ENCODE data around the gene L3MBTL3. TPM values are rescaled to one million over a fixed set of nuclear protein-coding genes. Genes with fewer than 3 reads are reported as not detected.
"Not testable (repeated sequence)": the region's sequence is repeated elsewhere in the genome, so short reads cannot be mapped to it uniquely, and the experiment has no call there.

L3MBTL3 gene
- total RNA-seq, 1 experiment from 2014 or later, result 54.6 TPM

DNA sequence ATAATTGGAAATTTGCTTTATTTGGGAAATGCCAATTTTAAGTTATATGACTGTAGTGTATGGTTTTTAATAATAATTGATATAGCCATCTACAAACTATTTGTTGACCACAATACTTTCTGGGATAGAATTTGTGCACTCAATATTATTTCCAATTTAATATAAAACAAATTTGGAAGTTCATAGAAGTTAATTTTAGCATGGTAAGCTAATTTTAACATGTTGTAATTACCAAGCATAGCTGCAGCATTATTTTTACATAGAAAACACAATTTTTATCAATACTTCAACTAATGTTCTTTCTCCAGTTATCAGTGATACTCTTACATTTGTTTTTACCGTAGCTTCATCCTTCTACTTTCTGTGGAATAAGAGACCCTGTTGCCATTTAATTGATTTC is 100.8 kb downstream of the L3MBTL3 start:
- no peak for DNase-seq (ENCODE audit: low spot score)

GRCh38 chr6:130120731-130121130 is 102.3 kb downstream of the L3MBTL3 start:
- in situ Hi-C loops (cut with HindIII; ENCODE audit: low sequenced_read_pairs), result no loop called here
- no peak for DNase-seq (ENCODE audit: low spot score)

More for the DNA sequence above, 100.8 kb downstream of the L3MBTL3 start:
- in situ Hi-C loops (cut with HindIII; ENCODE audit: low sequenced_read_pairs), result no loop called here

DNA sequence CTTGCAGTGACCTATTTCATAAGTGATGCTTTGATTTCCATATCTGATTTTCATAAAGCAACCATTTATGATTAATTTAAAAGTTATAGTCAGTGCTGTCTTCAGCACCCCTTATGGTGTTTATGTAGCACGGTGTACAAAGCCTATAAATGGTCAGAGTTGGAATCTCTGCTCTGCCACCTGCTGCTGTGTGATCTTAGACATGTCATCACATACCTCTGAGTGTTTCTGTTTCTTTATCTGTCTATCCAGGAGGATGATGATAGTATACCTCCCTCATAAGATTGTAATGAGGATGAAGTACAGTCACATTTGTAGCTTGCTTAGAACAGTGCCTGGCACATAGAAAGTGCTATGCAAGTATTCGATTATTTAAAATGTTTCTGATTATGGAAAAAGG is 103.9 kb downstream of the L3MBTL3 start:
- in situ Hi-C loops (cut with HindIII; ENCODE audit: low sequenced_read_pairs), result no loop called here
- DNase-seq (ENCODE audit: low spot score), result no peak

DNA sequence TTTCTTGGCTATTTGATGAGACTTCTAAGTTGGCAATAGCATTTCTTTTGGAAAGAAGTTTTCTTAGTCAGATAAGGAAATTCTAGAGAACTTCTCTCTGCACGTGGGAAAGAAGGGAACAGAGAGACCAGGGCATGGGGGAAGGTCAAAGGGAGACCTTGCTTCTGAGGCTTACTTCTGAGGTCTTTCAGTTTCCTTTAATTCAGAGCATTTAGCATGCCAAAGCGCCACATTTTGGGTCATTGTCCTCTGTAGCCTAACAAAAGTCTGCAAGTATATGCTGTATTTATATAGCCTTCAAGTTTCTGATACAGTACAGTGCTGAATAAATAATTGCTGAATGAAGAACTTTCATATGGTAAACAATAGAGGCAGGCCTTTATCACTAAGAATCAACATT is 108.8 kb downstream of the L3MBTL3 start:
- no peak for DNase-seq (ENCODE audit: low spot score)
- in situ Hi-C loops (cut with HindIII; ENCODE audit: low sequenced_read_pairs), result no loop called here

DNA sequence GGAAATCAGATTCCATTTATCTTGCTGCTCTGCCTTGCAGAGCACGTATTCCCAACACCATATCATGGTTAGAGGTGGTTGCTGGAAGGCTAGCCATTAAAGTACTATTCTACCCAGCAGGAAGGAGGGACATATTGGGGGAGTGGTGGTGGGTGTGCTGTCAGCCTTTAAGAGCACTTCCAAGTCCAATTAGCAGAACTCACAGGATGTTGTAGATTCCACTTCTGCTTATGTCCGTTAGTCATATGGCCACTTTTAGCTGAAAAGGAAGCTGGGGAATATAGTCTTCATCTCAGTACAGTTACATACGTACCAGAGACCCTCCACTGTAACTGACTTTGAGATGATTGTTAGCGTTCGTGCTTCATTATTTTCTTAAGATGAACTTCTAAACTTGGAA is 109.9 kb downstream of the L3MBTL3 start:
- in situ Hi-C loops (cut with HindIII; ENCODE audit: low sequenced_read_pairs), result no loop called here
- DNase-seq (ENCODE audit: low spot score), result no peak

DNA sequence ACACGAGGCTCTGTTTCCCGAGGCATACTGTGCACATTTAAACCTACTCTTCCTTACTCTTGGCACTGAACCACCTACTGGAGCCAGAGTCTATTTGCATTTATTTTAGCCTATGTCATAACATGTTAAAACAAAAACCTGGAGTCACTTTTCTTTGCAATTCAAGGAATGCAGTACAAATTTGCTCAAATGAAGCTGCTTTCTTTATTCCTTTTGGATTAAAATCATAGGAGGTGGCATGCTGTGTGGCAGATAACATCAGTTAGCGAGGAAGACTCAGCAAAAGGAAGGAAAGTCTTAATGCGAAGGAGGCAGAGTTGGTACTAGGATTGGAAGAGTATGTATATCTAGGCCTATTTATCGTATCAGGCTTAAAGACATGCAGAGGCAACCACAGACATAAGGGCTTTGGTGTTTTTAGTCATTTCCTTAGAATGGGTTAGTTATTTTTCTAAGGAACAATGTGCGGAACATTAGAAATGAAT is 111.4 kb downstream of the L3MBTL3 start:
- in situ Hi-C loops (cut with HindIII; ENCODE audit: low sequenced_read_pairs), result no loop called here
- DNase-seq (ENCODE audit: low spot score), result no peak

GRCh38 chr6:130132286-130132701 is 113.9 kb downstream of the L3MBTL3 start:
- DNase-seq (ENCODE audit: low spot score), result no peak
- in situ Hi-C loops (cut with HindIII; ENCODE audit: low sequenced_read_pairs), result no loop called here

DNA sequence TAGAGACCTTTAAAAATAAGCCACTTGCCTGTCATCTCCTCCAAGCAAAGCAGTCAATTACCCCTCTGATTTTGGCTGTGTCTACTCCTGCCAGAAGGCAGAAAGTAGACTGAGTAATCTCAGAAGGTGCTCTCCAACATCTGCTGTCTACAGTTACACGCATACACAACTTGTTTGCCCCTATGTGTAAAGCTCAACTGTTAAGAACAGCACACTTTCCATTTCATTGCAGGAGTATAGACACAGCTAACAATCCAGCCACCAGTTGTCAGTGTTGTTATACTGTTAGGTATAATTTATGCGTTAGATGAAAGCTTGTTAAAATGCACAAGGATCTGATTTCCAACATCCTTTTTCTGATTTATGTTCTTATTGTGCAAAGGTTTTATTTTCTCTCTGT is 116.2 kb downstream of the L3MBTL3 start:
- no peak for DNase-seq (ENCODE audit: low spot score)
- in situ Hi-C loops (cut with HindIII; ENCODE audit: low sequenced_read_pairs), result no loop called here

DNA sequence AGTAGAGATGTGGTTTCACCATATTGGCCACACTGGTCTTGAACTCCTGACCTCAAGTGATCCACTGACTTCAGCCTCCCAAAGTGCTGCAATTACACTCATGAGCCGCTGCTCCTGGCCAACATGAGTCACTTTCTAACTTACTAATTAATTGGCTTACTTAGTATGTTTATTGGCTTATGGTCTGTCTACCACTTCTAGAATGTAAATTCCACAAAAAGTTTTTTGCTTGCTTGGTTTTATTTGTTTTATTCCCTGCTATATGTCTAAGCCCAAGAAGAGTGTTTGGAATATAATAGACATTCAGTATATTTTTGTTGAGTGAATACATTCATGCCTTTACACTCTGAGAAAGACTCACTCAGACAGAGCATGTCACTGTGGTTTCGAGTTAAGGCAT is 118.4 kb downstream of the L3MBTL3 start:
- in situ Hi-C loops (cut with HindIII; ENCODE audit: low sequenced_read_pairs), result no loop called here
- DNase-seq (ENCODE audit: low spot score), result no peak

DNA sequence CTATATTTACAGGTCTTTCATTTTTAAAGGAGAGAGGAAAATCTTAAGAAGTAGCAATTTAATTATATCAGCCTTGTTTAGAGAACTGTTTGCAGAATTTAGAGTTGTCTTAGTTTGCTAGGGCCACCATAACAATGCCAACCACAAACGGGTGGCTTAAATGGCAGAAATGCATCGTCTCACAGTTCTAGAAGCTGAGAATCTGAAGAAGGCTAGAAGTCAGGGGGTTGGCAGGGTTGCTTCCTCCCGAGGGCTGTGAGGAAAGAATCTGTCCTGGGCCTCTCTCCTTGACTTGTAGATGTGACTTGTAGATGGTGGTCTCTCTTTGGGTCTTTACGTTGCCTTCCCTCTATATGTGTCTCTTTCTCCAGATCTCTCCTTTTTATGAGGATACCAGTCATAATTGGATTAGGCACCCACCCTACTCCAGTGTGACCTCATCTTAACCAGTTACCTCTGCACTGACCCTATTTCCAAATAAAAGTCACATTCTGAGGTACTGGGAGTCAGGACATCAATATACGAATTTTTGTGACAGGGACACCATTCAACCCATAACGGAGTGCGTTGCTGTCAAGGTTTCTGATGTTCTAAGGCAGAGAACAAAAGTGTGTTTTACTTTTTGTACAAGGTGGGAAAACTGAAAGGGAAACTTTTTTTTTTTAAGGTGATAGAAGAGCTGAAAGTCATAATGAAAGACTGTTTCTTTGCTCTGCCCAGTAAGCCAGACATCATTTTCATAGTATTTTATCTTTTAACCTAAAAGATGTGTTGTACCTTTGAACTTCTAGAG is 119.9 kb downstream of the L3MBTL3 start:
- in situ Hi-C loops (cut with HindIII; ENCODE audit: low sequenced_read_pairs), result no loop called here

DNA sequence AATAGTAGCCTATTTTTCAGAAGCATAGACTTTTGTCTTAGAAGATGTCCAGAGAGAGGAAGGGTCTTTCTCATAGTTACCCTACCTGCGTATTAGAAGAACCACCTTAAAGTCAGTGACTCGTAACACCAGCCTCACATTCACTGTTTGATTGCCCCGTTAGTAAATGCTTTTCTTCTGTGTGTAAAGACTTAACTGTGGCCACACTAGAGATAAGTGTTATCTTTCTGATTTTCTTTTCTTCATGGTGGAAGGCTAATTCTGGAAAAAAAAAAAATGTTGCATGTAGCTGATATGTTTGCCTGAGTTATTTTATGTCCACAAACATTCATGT is 120.5 kb downstream of the L3MBTL3 start:
- DNase-seq (ENCODE audit: low spot score), result no peak
- in situ Hi-C loops (cut with HindIII; ENCODE audit: low sequenced_read_pairs), result no loop called here

More for the DNA sequence above, 119.9 kb downstream of the L3MBTL3 start:
- no peak for DNase-seq (ENCODE audit: low spot score)

DNA sequence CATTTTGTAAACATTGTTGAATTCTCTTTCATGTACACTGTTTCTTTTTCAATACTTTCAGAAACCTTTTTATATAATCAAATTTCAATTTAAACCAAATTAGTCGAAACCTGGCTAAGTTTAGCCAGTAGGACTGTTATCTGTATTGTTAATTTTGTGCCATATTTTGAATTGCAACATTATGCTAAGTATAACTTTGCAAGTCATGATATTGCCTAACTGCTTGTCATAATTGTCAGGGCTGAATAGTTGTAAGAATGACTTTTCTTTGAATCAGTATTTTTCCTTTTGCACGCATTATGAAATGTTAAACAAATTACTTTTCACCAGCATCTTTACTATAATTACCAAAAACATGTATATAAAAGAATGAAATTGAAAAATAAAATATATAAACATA is 121.7 kb downstream of the L3MBTL3 start:
- DNase-seq (ENCODE audit: low spot score), result no peak
- in situ Hi-C loops (cut with HindIII; ENCODE audit: low sequenced_read_pairs), result no loop called here

- DNase-seq (ENCODE audit: low spot score), result no peak
- in situ Hi-C loops (cut with HindIII; ENCODE audit: low sequenced_read_pairs), result no loop called here
Measured at GRCh38 chr6:130143709-130144108, 125.3 kb downstream of the L3MBTL3 start.

GRCh38 chr6:130147111-130147510 is 128.7 kb downstream of the L3MBTL3 start:
- in situ Hi-C loops (cut with HindIII; ENCODE audit: low sequenced_read_pairs), result no loop called here

GRCh38 chr6:130148181-130148580 is 129.8 kb downstream of the L3MBTL3 start:
- in situ Hi-C loops (cut with HindIII; ENCODE audit: low sequenced_read_pairs), result no loop called here
- no peak for DNase-seq (ENCODE audit: low spot score)

More at GRCh38 chr6:130147111-130147510, 128.7 kb downstream of the L3MBTL3 start:
- DNase-seq (ENCODE audit: low spot score), result no peak

- in situ Hi-C loops (cut with HindIII; ENCODE audit: low sequenced_read_pairs); DNase-seq (ENCODE audit: low spot score): not testable (repeated sequence)
Measured at GRCh38 chr6:130149016-130149415, 130.6 kb downstream of the L3MBTL3 start.

- in situ Hi-C loops (cut with HindIII; ENCODE audit: low sequenced_read_pairs), result no loop called here
- DNase-seq (ENCODE audit: low spot score), result no peak
Measured at GRCh38 chr6:130150906-130151305, 132.5 kb downstream of the L3MBTL3 start.

DNA sequence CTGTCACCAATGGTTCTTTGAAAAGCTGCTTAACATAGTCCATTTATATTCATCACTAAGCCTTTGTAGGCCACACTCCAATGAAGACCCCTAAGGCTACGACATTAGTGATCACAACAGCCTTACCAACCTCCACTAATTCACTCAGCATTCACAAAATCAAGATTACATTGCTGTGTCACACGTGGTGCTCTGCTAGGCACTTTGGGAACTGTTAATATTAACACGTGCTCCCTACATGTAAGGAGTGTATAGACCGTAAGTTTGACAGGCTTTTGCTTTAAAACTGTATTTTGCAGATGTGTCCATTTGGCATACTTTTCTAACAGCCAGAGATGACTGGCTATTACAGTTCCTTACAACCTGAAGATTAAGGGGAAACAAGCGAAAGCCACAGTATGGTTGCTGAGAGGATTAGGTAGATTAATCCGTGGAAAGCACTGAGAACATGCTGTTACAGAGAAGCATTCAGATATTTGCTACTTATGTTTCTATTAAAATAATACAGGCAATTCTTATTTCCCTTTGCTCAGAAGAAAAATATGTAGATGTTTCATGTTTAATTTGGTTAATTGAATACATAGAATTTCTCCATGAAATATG is 134.6 kb downstream of the L3MBTL3 start:
- in situ Hi-C loops (cut with HindIII; ENCODE audit: low sequenced_read_pairs), result no loop called here
- no peak for DNase-seq (ENCODE audit: low spot score)

- no peak for DNase-seq (ENCODE audit: low spot score)
Measured at GRCh38 chr6:130156908-130157307, 138.5 kb downstream of the L3MBTL3 start.

DNA sequence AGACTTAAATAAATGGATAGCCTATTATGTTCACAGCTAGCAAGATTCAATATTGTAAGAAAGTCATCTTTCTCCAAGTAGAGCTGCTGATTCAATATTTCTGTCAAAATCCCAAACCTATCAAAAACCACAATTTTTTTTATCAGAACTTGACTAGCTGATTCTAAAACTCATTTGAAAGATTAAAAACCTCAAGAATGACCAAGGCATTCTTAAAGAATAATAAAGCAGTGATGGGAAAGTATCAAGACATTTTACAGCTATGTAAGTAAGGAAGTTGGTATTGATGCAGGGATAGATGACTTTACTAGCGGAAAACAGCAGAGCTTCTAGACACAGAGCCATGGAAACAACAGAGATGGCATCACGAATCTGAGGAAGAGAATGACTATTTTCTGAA is 139.7 kb downstream of the L3MBTL3 start:
- in situ Hi-C loops (cut with HindIII; ENCODE audit: low sequenced_read_pairs), result no loop called here

More at GRCh38 chr6:130156908-130157307, 138.5 kb downstream of the L3MBTL3 start:
- in situ Hi-C loops (cut with HindIII; ENCODE audit: low sequenced_read_pairs), result no loop called here

GRCh38 chr6:130158548-130158947 is 140.2 kb downstream of the L3MBTL3 start:
- in situ Hi-C loops (cut with HindIII; ENCODE audit: low sequenced_read_pairs), result no loop called here
- DNase-seq (ENCODE audit: low spot score), result no peak

More for the DNA sequence above, 139.7 kb downstream of the L3MBTL3 start:
- no peak for DNase-seq (ENCODE audit: low spot score)

All from G401 (cell line).